Right renal pelvis (tissue), 4 donors: Measurements from ENCODE around the gene RPGRIP1L. TPM values are rescaled to one million over a fixed set of nuclear protein-coding genes. Genes with fewer than 3 reads are reported as not detected.

Experiments
- DNase-seq, 4 donors: peaks; one replicate each; pipeline ENCODE4 v3.0.0-alpha.2; 2013; ENCODE audit warnings: low read depth in 4 of 4, low spot score in 3 of 4, missing footprints in 1 of 4
- polyA plus RNA-seq, 4 donors: library from polyadenylated mRNA; unstranded; fragments of 120-200 nt; gene quantifications; one replicate each; pipeline ENCODE4 v1.2.1, GENCODE V29; 2013; ENCODE audit not compliant: insufficient read length in 4 of 4

Gene RPGRIP1L
- polyA plus RNA-seq, 4 donors: 14.5 to 20.2 (median 18.0) TPM

DNA sequence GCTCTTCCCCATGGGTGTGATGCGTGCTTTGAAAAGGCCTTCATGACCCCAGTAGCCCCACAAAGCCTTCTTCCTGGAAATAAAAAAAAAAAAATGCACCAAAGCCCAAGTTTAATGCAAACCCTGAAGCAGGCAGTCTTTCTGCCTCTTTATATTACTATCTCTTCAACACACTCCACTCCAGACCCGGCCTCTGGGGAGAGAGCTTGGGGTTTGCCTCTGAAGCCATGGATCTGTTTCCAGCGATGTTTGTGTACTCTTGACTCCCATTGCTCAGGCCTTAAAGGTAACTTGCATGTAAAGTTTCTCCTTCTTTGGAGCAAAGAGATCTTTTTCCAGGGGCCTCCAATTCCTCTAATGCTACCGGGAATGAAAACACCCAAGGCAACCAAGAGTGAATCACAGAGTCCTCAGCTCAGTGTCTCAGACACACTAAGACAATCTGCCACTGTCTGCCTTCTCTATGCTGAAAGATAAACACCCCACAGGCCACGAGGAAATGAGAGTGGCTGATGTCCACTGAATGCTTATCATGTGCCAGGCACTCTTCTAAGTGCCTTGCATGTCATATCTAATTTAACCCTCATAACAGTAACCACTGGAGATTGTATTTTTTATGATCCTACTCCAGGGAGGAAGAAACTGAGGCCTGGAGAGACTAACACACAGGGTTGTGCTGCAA lies 144.2 kb downstream of the RPGRIP1L start:
- DNase-seq: no peak

GRCh38 chr16:53558710-53559109 lies 144.9 kb downstream of the RPGRIP1L start:
- no peak for DNase-seq

DNA sequence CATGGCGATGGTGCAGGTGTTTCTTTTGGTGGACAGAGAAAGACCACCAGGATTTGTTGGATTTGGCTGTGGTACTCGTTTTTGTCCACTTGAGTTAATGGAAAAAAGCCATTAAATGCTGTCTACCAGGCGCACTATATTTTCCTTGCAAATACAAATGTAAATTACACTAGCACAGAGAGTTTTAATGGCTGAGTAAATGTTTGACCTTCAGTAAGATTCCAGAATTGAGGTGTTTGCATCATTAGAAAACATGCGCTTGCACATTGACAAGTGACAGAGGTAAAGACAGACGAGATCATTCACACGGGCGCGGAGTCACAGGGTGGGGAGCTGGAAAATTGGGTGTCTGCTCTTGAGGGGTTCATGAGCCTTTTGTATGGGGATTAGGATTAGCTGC lies 147.1 kb downstream of the RPGRIP1L start:
- no peak for DNase-seq

GRCh38 chr16:53549970-53550690 lies 153.5 kb downstream of the RPGRIP1L start:
- DNase-seq: peak; percentile 72 to 83 (median 80)

Other genes starting within 250 kb of the RPGRIP1L start
- gene AKTIP, start 200.7 kb downstream of the RPGRIP1L start, polyA plus RNA-seq: 10 to 100 TPM; 40.1 to 58.4 (median 51.1) TPM
- 100 to 1,000 TPM in 1 of 4 donors, 10 to 100 TPM in 3; 81.9 to 101 (median 98.3) TPM for gene FTO, start 297 bp upstream of the RPGRIP1L start, polyA plus RNA-seq